ENCODE measurements around the gene SYT10.
"Not testable (repeated sequence)": the region's sequence is repeated elsewhere in the genome, so short reads cannot be mapped to it uniquely, and the experiment has no call there.

SYT10 gene, protein sequence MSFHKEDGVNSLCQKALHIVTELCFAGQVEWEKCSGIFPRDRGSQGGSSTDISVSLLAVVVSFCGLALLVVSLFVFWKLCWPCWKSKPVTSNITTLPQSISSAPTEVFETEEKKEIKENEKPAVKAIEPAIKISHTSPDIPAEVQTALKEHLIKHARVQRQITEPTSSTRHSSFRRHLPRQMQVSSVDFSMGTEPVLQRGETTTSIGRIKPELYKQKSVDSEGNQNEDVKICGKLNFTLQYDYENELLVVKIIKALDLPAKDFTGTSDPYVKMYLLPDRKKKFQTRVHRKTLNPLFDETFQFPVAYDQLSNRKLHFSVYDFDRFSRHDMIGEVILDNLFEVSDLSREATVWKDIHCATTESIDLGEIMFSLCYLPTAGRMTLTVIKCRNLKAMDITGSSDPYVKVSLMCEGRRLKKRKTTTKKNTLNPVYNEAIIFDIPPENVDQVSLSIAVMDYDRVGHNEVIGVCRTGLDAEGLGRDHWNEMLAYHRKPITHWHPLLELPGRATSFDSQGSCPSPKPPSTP

GRCh38 chr12:33439587-33440011 is at the start of gene SYT10:
Gene SYT10, minus strand, starts transcription at chr12:33439819. Its CDS starts 297 bp downstream, at chr12:33439522.
- no peak for DNase-seq (ENCODE audit: insufficient read length, low spot score)
- FAIRE-seq, result no peak

DNA sequence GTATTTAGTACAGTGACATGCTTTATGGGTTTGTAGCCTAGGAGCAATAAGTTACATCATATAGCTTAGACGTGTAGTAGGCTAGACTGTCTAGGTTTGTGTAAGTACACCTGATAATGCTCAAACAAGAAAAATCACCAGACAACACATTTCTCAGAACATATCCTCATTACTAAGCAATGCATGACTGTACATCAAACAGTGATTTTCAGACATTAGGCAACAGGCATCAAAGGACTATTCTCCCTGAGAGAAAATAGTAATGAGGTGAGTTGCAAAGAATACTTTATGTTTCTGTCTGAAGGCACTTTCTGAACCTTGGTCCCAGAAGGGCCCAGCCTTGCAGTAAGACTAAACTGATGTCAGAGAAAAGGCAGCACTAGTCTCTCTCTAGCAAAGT is 48.4 kb upstream of the SYT10 start:
- no peak for FAIRE-seq
- no peak for DNase-seq (ENCODE audit: insufficient read length, low spot score)

DNA sequence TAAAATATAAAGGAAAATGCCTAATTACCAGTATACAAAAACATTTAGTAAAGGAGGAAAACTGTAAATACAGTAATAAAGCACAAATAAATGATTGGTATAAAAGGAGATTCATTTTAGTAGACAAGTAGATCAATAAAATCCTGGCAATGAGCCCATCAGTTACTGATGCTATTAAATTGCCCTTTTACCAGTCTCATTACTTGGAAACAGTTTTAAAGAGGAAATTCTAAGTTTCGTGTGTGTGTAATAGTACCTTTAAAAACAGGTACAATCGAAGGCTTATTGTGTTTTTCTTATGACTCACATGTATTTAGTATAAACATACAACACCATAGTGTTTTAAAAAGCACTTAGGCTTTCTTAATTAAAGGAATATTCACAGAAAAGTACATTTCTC is 46.4 kb upstream of the SYT10 start:
- no peak for FAIRE-seq
- no peak for DNase-seq (ENCODE audit: insufficient read length, low spot score)

GRCh38 chr12:33484161-33484560 is 44.5 kb upstream of the SYT10 start:
- FAIRE-seq, result no peak

DNA sequence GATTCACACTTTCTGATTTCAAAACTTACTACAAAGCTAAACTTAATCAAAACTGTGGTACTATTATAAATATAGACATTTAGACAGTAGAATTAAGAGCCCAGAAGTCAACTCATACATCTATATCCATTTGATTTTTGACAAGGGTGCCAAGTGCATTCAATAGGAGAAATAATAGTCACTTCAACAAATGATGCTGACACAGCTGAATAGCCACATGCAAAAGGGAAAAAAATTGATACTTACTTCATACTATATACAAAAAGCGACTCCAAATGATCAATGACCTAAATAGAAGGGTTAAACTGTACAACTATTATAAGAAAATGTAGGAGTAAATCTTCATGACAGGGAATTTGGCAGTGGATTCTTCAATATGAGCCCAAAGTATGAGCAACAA is 40.7 kb upstream of the SYT10 start:
- FAIRE-seq (no peak), DNase-seq (ENCODE audit: insufficient read length, low spot score) (no peak)

More at GRCh38 chr12:33484161-33484560, 44.5 kb upstream of the SYT10 start:
- no peak for DNase-seq (ENCODE audit: insufficient read length, low spot score)

DNA sequence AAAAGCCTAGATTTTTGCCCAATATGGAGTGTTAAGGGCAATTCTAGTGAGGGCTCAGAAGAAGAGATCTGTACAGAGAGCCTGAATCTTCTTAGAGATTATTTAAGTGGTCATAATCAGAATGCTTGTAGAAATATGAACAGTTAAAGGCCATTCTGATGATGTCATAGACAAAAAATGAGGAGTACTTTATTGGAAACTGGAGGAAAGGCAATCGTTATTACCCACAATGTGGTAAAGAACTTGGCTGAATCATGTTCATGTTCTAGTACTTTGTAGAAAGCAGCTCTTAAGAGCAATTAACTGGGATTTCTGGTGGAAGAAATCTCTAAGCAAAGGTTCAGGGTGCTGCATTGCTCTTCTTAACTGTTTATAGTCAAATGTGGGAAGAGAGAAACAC is 36.4 kb upstream of the SYT10 start:
- no peak for FAIRE-seq

DNA sequence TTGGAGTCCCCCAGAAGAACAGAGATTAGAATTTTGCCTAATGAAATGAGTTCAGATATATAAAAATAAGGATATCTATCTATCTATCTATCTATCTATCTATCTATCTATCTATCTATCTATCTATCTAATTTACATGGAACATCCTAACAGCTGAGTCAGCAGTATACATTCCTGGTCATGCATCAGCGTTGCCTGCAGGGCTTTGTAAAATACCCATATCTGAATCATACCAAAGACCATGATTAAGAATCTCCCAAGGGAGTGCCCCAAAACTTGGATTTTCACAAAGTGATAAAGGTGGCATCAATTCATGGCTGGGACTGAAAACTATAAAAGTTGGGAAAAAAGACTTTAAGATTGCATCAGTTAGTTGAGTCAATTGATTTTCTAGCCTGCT is 32.7 kb upstream of the SYT10 start:
- no peak for FAIRE-seq
- DNase-seq (ENCODE audit: insufficient read length, low spot score), result no peak

More for the DNA sequence above, 36.4 kb upstream of the SYT10 start:
- no peak for DNase-seq (ENCODE audit: insufficient read length, low spot score)

GRCh38 chr12:33455096-33455495 is 15.5 kb upstream of the SYT10 start:
- FAIRE-seq (no peak), DNase-seq (ENCODE audit: insufficient read length, low spot score) (no peak)

GRCh38 chr12:33450480-33450879 is 10.9 kb upstream of the SYT10 start:
- FAIRE-seq, result no peak
- DNase-seq (ENCODE audit: insufficient read length, low spot score), result no peak

GRCh38 chr12:33440477-33440876 is 858 bp upstream of the SYT10 start:
- no peak for DNase-seq (ENCODE audit: insufficient read length, low spot score)
- FAIRE-seq, result no peak

GRCh38 chr12:33438851-33439586 is 600 bp downstream of the SYT10 start:
- FAIRE-seq, result no peak

DNA sequence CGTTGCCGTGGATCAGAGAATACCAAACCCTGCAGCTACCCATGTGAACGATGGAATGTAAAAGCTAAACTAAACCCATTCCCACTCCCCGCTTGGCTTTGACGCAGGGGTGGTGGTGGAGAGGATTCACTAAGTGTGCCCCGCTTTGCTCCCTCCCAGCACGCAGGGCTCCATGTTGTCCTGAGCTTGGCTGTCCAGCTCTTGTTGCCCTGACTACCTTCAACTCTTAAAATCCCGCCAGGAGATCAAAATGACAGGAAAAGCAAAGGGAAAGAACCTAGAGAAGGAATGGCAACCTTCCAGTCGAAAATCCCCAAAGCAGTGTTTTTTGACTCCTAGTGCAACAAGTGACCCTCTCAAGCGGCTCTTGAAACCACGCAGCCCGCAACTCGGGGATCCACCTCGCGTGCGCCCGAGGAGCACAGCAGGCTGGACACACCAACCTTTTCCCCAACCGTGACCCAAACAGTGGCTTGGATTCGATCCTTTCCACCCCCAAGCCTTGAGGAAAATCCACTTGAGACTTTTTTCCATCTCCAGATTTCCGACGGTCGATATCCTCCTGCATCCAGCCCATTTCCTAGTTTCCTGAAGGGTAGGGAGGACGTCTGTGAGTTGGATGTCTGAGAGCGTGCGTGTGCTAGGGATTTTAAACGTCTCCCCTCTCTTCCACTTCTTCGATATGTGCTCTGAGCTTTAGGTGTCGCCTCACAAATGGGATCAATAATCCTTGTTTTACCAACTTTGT is 1.4 kb downstream of the SYT10 start:
- no peak for FAIRE-seq
- no peak for DNase-seq (ENCODE audit: insufficient read length, low spot score)

More at GRCh38 chr12:33438851-33439586, 600 bp downstream of the SYT10 start:
- peak; percentile 6 for DNase-seq (ENCODE audit: insufficient read length, low spot score)

DNA sequence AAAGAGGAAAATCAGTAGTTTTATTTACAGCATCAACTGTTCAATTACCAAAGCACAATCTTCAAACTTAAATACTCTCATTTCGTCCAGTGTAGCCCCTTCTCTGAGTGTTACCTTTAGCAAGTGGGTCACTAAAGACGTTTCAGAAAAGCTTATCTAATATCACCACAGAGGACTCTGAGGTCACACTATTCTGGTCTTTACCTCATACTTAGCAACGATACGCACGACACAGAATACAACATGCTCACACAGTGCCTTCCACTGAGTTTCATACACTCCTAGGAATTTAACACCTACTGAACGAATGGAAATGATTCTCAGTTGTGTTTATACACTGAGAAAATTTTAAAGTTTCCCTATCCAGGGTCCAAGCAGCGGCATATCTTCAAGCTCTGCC is 2.0 kb downstream of the SYT10 start:
- DNase-seq (ENCODE audit: insufficient read length, low spot score), result no peak
- FAIRE-seq, result no peak

GRCh38 chr12:33432992-33433391 is 6.6 kb downstream of the SYT10 start:
- FAIRE-seq (no peak), DNase-seq (ENCODE audit: insufficient read length, low spot score) (no peak)

DNA sequence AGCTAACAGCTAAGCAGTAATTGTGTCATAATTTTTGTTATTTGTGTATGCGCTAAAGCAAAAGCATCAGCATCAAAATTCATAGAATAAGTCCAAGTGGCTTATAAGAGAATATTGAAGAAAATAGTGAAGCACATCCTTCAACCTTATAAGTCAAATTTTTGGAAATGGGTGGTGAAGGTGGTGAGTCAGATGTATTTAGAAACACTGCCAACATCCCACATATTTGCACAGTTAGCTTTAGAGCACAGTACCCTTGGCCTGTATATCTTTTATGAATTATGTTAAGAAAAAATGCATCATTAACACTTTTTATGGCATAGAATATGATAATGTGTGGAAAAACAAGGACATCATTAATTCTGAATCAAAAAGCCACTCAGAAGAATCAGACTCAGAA is 8.0 kb downstream of the SYT10 start:
- FAIRE-seq, result no peak

GRCh38 chr12:33429468-33429867 is 10.2 kb downstream of the SYT10 start:
- no peak for DNase-seq (ENCODE audit: insufficient read length, low spot score)
- FAIRE-seq, result no peak

More for the DNA sequence above, 8.0 kb downstream of the SYT10 start:
- DNase-seq (ENCODE audit: insufficient read length, low spot score), result no peak

DNA sequence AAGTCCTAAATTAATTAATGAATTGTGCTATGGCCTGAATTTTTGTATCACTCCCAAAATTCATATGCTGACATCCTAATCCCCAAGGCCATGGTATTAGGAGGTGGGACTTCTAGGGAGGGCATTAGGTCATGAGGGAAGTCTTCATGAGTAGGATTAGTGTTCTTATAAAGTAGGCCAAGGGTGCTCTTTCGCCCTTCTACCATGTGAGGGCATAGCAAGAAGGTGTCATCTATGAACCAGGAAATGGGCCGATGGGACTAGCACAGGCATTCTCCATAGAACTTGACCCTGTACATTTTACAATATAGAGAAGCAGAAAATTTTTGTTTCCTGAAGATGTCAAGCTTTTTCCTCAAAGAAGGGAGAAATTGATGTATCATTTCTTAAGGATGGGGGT is 12.5 kb downstream of the SYT10 start:
- no peak for DNase-seq (ENCODE audit: insufficient read length, low spot score)

GRCh38 chr12:33423706-33424105 is 15.9 kb downstream of the SYT10 start:
- no peak for FAIRE-seq
- no peak for DNase-seq (ENCODE audit: insufficient read length, low spot score)

More for the DNA sequence above, 12.5 kb downstream of the SYT10 start:
- no peak for FAIRE-seq

DNA sequence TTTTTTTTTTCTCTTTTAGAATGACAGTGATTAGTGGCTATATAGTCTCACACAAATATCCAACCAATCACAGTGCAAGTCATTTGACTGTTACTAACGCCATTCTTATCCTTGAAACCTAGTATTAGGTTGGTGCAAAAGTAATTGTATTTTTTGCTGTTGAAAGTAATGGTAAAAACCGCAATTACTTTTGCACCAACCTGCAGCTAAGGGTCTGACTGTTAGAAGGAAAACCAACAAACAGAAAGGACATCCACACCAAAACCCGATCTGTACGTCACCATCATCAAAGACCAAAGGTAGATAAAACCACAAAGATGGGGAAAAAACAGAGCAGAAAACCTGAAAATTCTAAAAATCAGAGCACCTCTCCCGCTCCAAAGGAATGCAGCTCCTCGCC is 27.2 kb downstream of the SYT10 start:
- not testable (repeated sequence) for FAIRE-seq; DNase-seq (ENCODE audit: insufficient read length, low spot score)

DNA sequence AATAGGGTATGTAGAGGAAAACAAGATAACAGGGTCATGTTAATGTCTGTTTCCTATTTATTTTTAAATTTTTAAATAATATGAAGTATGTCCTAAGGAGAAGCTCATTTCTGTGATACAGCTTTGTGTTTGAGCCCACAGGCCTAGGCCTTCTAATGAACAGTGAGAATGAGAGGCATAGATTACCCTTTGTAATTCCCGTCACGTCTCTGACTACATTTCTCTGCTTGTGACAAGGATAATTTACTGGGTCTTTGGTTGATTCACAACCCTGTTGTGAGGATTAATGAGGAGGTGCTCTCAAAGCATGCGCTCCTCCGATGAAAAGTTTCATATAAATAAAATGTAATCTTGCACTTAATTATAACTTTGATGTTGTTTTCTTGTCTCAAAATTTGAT is 56.1 kb downstream of the SYT10 start:
- DNase-seq (ENCODE audit: insufficient read length, low spot score) (no peak), FAIRE-seq (no peak)

DNA sequence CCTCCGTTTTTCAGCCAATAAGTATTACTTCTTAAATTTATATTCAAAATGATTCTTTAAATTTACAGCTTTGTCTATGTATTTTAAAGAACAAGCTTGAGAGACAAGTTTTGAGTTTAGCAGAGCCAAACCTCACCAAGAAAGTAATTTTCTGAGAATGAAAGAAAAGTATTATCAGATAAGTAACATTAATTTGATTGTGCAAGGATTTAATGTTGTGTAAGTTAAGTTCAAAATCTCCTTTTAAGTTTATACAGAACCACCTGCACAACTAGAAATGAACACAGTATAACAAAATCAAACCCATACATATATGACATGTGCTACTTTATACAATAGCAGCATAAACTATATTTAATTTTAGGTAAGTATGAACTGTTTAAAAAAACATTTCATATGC is 63.5 kb downstream of the SYT10 start:
- no peak for FAIRE-seq
- no peak for DNase-seq (ENCODE audit: insufficient read length, low spot score)
